ENCODE results near the gene EMC8.

Gene EMC8

DNA sequence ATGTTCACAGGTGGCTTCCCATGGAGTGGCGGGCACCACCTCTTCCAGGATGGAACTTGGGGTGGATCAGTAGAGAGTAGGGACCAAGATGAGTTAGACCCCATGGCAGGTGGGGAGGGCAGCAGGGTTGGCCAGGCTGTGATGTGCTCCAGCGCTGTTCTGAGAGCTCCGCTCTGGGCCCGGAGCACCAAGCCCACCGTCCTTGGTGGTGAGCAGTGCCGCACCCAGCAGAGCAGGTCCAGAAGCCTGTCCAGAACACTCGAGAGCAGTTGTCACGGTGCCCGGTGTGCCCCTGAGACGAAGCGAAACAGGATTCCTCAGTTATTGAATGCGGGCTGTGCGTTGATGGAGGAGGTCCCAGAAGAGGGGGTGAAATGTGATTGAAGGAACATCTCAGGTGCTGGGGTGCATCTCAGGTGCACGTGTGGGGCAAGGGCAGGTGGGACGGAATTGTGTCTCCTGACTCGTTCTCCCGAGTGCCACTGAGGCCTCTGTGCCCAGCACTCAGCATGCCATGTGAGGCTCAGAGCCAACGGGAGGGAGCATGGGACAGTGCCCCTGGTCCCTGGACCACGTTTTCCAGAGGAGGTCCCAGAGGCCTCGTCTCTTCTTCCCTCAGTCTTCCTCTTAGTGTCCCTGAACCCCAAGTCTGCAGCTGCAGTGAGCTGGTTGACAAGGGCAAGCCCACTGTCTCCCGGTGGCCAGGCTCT lies 39.7 kb upstream of the EMC8 start:
- TF ChIP-seq GATA2 (IDR thresholded peaks at IDR 0.05; ENCODE audit: low read depth, low read length) (no peak), GATA3 (IDR thresholded peaks at IDR 0.05; ENCODE audit: low read depth, low read length) (no peak)

DNA sequence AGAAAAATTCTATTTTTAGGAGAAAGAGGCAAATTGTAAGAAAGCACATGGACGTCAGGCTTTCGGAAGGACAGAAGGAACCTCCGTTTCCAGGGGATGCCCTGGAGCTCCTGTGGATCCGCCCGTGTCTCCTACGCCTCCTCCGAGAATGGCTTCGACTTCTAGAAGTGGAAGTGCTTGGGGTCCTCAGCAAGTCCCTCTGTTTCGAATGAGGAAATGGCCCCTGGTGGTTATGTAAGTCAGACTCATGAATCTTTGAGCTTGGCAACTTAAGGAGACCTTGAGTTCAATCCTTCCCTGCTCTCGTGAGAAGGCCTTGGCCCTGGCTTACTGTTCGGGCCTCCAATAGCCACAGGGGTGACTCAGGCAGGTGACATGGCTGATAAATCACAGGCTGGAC lies 39.0 kb upstream of the EMC8 start:
- no peak for TF ChIP-seq GATA3 (IDR thresholded peaks at IDR 0.05; ENCODE audit: low read depth, low read length)
- no peak for TF ChIP-seq GATA2 (IDR thresholded peaks at IDR 0.05; ENCODE audit: low read depth, low read length)

DNA sequence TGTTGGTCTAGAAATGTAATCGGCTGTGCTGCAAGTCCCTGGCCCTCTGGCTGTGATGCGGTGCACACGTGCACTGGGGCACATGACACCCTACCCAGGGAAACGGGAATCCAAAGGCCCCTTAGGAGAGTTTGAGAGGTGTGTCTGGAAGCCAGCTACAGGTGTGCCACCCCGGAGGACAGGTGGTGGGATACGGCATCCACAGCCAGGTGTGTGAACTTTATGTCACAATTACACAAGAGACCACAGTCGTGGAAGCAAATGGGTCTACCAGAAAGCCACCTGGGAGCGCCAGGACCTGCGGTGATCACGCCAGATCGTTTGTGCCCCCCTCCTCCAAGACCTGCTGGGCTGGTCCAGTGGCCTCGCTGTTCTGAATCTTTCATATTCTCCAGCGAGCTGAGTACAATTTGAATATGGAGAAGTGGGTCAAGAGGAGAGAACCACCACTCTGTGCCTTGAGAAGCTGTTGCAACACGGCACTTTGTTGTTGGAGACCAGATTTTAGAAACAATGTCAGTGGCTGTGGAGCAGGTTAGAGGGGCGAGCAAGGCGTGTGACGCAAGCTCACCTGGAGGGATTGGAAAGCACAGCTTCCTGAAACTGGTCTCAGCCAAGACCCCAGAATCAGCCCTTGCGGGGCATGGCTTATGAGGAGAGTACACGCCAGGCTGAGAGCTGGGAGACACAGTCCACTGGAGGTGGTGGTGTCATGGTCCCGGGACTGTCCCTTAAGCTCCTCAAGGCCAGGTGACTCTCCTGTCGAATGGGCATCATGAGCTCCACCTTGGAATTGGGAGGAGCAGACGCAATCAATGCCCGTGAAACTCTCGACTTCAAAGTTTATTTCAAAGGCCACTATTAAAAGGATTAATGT lies 37.6 kb upstream of the EMC8 start:
- TF ChIP-seq GATA2 (IDR thresholded peaks at IDR 0.05; ENCODE audit: low read depth, low read length) = no peak
- no peak for TF ChIP-seq GATA3 (IDR thresholded peaks at IDR 0.05; ENCODE audit: low read depth, low read length)

DNA sequence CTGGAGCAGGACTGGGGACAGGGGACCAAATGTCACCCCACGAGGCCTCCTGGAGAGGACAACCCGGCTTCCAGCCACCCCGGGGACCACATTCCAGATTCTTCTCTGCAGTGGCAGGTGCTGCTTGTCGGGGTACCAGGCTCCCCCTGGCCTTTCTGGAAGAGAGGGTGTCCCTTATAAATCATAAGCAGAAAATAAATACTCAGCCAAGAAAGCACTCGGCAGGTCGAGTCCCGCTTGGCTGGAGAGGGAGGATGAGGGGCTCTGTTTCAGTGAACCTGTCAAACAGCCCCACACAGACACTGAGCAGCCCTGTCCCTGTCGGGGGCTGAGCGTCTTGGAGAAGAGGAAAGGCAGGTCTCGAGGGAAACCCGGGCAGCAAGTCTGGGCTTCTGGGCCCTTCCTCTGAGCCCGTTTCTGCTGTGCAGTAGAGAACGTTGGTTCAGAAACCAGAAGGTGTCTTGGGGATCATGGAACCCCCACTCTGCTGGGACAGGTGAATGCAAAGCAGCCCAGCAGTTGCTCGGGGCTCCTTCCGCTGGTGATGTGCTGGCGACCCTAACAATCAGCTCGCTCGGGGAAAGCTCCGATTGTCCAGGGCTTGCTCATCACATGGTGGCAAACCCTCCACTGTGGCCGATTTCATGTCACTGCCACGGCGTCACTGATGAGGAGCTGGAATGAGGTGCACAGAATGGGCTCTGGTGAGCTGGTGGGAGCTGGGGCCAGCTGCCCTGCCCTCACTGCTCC lies 36.8 kb upstream of the EMC8 start:
- TF ChIP-seq GATA2 (IDR thresholded peaks at IDR 0.05; ENCODE audit: low read depth, low read length) (no peak), GATA3 (IDR thresholded peaks at IDR 0.05; ENCODE audit: low read depth, low read length) (no peak)

DNA sequence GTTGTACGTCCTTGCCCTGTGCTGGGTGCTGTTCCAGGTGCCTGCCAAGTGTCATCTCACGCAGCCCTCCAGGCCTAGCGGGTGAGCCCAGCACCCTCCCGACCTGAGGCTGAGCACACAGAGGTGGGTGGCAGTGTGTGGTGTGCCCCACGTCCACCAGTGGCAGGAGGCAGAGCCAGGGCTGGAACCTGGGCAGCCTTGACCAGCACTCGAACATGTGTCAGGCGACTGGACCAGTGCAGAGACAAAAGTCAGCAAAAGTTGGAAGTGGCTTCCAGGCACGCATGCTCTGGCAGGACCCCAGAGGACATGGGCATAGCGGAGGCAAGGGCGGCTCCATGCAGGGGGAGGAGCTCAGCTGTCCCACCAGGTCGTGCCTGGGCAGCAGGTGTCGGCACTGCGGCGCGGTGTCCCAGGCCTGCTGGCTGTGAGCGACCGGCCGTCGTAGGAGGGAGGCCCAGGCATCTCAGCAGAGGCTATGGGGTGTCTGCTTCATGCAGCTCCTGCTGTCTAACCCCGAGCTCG lies 35.9 kb upstream of the EMC8 start:
- TF ChIP-seq GATA3 (IDR thresholded peaks at IDR 0.05; ENCODE audit: low read depth, low read length) (no peak), GATA2 (IDR thresholded peaks at IDR 0.05; ENCODE audit: low read depth, low read length) (no peak)

DNA sequence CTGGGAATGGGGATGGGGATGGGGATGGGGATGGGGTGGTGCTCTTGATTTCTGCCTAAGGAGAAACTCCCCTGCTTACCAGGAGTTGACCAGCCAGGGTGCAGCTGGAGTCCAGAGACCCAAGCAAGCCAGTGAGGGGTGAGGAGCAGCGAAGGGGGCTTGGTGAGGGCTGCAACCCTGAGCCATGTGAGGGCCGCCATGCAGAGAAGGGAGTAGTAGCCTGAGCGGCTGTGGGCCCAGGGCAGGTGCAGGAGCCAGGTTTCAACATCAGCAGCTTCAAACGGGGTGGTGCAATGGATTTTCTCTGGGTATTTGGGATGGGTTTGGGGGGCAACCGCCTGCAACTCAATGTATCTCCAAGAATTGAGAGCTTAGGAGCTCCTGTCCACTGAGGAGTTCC lies 35.4 kb upstream of the EMC8 start:
- no peak for TF ChIP-seq GATA2 (IDR thresholded peaks at IDR 0.05; ENCODE audit: low read depth, low read length)
- no peak for TF ChIP-seq GATA3 (IDR thresholded peaks at IDR 0.05; ENCODE audit: low read depth, low read length)

DNA sequence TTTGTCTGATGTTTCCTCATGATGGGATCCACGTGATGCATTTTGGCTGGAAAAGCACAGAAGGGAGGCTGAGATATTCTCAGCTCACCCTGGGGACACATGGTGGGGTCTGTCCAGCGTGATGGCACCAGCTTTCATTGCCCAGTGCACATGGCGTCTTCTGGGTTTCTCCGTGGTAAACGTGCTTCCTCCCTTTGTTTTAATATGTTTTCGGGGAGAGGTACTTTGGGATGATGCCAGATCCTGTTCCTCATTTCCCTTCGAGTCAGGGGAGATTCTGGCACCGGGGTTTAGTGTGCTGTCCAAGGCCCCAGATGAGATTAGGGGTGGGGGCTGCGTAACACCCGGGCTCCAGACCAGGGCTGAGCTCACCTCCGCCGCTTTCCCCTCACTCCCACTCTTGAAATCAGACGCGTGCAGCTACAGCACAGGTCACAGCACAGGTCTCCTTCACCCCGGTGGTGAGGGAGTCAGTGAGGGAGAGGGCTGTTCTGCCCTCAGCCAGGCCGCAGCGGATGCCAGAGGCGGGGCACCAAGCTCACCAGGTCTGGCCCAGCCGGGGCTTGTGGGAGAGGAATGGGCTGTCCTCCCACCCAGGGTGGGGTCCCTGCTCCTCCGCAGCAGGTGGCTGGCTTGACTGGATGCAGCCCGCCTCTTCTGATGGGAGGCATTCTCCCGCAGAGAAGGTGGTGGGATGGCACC lies 34.0 kb upstream of the EMC8 start:
- TF ChIP-seq GATA3 (IDR thresholded peaks at IDR 0.05; ENCODE audit: low read depth, low read length) = no peak
- no peak for TF ChIP-seq GATA2 (IDR thresholded peaks at IDR 0.05; ENCODE audit: low read depth, low read length)

DNA sequence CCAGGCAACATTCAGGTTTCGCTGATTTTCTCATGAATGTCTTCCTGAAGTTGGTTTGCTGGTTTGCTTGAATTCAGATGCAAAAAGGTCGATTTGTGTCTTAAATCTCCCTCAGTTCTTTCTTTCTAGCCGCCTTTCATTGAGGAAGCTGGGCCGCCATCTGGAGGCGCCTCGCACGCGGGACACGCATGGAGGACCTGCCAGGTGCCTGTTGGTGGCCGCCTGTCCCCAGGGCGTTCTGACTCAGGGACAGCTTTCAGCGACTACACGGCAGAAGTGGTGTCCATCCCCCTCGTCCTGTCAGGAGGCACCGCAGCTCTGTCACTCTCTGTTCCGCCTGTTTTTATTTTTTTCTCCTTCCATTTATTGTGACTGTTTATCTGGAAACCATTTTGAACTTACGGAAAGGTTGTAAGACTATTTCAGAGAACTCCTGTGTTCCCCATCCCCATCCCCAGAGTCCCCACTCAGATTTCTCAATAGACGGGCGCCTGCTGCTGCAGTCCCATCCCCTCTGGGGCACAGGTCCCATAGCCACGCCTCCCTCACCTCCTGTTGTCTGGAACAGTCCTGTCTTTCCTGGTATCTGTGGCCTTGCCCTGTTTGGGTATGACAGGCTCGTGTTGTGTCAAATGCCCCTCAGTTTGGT lies 33.4 kb upstream of the EMC8 start:
- TF ChIP-seq GATA3 (IDR thresholded peaks at IDR 0.05; ENCODE audit: low read depth, low read length) (no peak), GATA2 (IDR thresholded peaks at IDR 0.05; ENCODE audit: low read depth, low read length) (no peak)

DNA sequence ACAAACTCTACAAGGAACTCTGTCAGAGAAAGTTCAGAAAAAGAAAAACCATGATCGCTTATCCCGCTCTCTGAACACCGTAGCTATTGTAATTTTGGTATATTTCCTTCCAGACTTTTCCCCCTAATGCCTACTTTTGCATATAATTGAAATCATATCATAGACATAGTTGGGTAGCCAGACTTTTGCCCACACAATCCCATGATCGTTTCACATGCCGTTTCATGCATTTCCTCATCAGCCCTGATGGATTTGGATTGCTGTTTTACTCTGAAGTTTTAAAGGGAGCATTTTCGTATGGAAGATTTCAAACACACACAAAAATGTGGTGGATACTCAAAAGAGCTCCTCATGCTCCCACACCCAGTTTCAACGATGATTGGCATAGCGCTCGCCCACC lies 31.5 kb upstream of the EMC8 start:
- TF ChIP-seq GATA2 (IDR thresholded peaks at IDR 0.05; ENCODE audit: low read depth, low read length) (no peak), GATA3 (IDR thresholded peaks at IDR 0.05; ENCODE audit: low read depth, low read length) (no peak)

DNA sequence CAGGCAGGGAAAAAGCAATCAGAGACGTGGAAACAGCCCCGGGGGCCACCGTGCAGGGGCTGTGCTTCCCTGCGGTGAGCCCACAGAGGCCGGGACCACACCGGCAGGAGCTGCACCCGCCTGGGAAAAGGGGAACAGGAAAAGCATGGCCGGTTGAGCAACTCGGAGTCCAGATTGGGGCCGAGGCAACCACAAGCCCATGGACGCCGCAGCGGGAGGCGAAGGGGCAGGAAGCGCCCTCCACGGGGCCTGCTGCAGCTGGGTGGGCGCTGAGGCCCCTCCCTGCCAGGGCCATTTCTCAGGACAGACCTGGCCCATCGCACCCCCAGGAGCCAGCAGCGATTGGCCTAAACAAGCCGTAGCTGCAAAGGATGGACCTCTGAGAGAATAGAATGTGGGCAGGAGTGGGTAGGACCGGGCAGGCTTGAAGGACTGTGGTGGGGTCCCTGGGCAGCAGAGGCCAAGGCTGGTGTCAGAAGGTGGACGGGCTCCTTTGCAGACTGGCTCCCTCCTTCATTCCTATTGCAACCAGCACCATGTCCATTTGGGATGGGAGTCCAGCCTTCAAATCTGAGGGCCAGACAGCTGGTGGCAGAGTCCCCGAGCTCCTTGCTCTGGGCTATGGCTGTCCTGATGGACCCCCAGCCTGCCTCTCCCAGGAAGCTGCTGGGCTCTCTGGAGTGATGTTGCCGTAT lies 30.6 kb upstream of the EMC8 start:
- no peak for TF ChIP-seq GATA3 (IDR thresholded peaks at IDR 0.05; ENCODE audit: low read depth, low read length)
- no peak for TF ChIP-seq GATA2 (IDR thresholded peaks at IDR 0.05; ENCODE audit: low read depth, low read length)

DNA sequence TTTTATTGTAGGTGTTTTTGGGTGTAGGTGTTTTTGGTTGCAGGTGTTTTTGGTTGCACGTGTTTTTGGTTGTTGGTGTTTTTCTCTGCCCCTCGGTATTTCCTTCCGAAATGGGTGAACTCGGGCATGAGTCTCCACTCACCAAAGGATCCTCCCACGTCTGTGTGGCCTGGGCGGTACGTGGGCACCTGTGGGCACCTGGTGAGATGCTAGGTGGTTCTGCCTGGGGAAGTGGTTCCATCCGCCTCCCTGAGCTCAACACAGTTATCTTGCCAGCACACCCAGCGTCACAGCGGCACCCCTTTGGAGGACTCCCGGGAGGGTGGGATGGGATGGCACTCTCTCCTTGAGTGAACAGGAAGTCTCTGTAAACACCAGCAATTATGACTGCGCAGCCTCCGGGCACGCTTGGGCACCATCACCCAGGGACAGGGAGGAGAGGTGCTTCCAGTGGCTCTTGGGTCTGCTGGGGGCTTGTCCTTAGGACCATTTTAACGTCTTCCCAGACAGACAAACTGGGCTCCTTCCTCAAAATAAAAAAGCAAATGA lies 29.9 kb upstream of the EMC8 start:
- TF ChIP-seq GATA3 (IDR thresholded peaks at IDR 0.05; ENCODE audit: low read depth, low read length) = no peak
- TF ChIP-seq GATA2 (IDR thresholded peaks at IDR 0.05; ENCODE audit: low read depth, low read length) = no peak

DNA sequence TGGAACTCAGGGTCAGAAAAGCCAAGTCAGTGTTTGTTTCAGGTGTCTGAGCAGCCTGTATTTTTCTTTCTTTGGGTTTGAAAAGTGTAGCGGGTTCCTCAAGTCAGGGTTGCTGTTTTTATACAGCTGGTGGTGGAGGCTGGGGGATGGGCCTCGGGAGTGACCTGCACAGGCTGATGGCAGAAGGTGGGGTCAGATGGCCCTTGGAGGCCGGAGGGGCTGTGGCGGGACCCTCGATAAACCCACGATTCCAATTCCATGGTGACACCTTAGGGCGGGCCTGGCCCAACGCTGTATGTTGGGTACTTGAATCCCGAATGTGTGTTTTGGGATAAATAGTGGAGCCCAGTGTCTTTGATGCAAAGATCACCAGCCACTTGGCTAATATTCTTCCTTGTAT lies 28.8 kb upstream of the EMC8 start:
- no peak for TF ChIP-seq GATA2 (IDR thresholded peaks at IDR 0.05; ENCODE audit: low read depth, low read length)
- no peak for TF ChIP-seq GATA3 (IDR thresholded peaks at IDR 0.05; ENCODE audit: low read depth, low read length)
